ENCODE data around the gene ZNF280B. TPM values are rescaled to one million over a fixed set of nuclear protein-coding genes. Genes with fewer than 3 reads are reported as not detected.
"Not testable (repeated sequence)": the region's sequence is repeated elsewhere in the genome, so short reads cannot be mapped to it uniquely, and the experiment has no call there.

Gene ZNF280B
- total RNA-seq, 5 donors from 2014 or later (not counting 1 experiment from before 2014, with no cell fraction given) = 1.8 to 2.1 (median 1.9) TPM

DNA sequence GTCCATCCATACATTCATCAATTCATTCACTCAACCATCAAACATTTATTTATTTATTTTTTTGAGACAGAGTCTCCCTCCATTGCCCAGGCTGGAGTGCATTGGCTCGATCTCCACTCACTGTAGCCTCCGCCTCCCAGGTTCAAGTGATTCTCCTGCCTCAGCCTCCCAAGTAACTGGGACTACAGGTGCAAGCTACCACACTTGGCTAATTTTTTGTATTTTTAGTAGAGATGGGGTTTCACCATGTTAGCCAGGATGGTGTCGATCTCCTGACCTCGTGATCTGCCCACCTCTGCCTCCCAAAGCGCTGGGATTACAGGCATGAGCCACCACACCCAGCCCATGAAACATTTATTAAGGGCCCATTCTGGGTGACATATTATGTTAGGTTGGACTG, 37.4 kb downstream of the ZNF280B start:
- H3K27me3 ChIP-seq (replicated peaks in 1 of 2; ENCODE audit: control insufficient read depth in 2 of 2, extremely low read depth in 1 of 2, insufficient read depth in 2 of 2, low read length in 1 of 2); H3K4me3 ChIP-seq (ENCODE audit: control insufficient read depth in 1 of 2, extremely low read depth in 1 of 2, low read length in 1 of 2); H3K27ac Mint-ChIP-seq; ATAC-seq (replicated peaks in 1 of 4); DNase-seq; H3K4me1 ChIP-seq (ENCODE audit: control insufficient read depth in 1 of 2, extremely low read depth in 1 of 2, insufficient read depth in 2 of 2, low read length in 2 of 2); H3K27ac ChIP-seq (ENCODE audit: low read length); H3K36me3 ChIP-seq (ENCODE audit: control insufficient read depth in 2 of 2, extremely low read depth in 1 of 2, insufficient read depth in 1 of 2, low read length in 1 of 2); H3K36me3 Mint-ChIP-seq; H3K9me3 ChIP-seq; POLR2A ChIA-PET; CTCF ChIA-PET; H3K4me3 Mint-ChIP-seq; H3K4me1 Mint-ChIP-seq: not testable (repeated sequence)
- WGBS (ENCODE audit: insufficient coverage) = no CpG with 5 or more reads among the region's 5 CpGs
- peaks cover 6 to 20% (median 9%) of the 10 kb centered on the region in 3 donors for H3K9me3 Mint-ChIP-seq
- H3K27me3 Mint-ChIP-seq = peaks cover 5 to 15% of the 10 kb centered on the region in 2 donors

GRCh38 chr22:22469527-22469926, 39.0 kb downstream of the ZNF280B start:
- H3K4me3 Mint-ChIP-seq = no peak overlapping the region
- Histone ChIP-seq H3K27ac (ENCODE audit: low read length) (no peak overlapping the region), H3K9me3 (no peaks in the 10 kb centered on the region), H3K27me3 (replicated peaks in 1 of 2; ENCODE audit: control insufficient read depth in 2 of 2, extremely low read depth in 1 of 2, insufficient read depth in 2 of 2, low read length in 1 of 2) (peaks cover 0 to 17% of the 10 kb centered on the region in 2 experiments), H3K4me3 (ENCODE audit: control insufficient read depth in 1 of 2, extremely low read depth in 1 of 2, low read length in 1 of 2) (no peak overlapping the region), H3K36me3 (ENCODE audit: control insufficient read depth in 2 of 2, extremely low read depth in 1 of 2, insufficient read depth in 1 of 2, low read length in 1 of 2) (no peaks in the 10 kb centered on the region), H3K4me1 (ENCODE audit: control insufficient read depth in 1 of 2, extremely low read depth in 1 of 2, insufficient read depth in 2 of 2, low read length in 2 of 2) (no peaks in the 10 kb centered on the region)
- H3K4me1 Mint-ChIP-seq = no peaks in the 10 kb centered on the region
- ATAC-seq (replicated peaks in 1 of 4) (no peak), DNase-seq (no peak)
- peaks cover 10 to 27% of the 10 kb centered on the region in 2 donors for H3K27me3 Mint-ChIP-seq
- H3K9me3 Mint-ChIP-seq = peaks cover 6 to 20% (median 9%) of the 10 kb centered on the region in 3 donors
- POLR2A ChIA-PET = interaction anchor here in 1 of 2 donors (0.6 kb wide), 1 partner anchor 22 kb away, joined by 3 read pairs; no protein-coding TSS in a partner anchor
- no peak overlapping the region for H3K27ac Mint-ChIP-seq
- WGBS (ENCODE audit: insufficient coverage) = no CpG with 5 or more reads among the region's 2 CpGs
- CTCF ChIA-PET = no interaction called here
- no peaks in the 10 kb centered on the region for H3K36me3 Mint-ChIP-seq

- H3K36me3 ChIP-seq (ENCODE audit: control insufficient read depth in 2 of 2, extremely low read depth in 1 of 2, insufficient read depth in 1 of 2, low read length in 1 of 2); H3K9me3 ChIP-seq; H3K4me1 ChIP-seq (ENCODE audit: control insufficient read depth in 1 of 2, extremely low read depth in 1 of 2, insufficient read depth in 2 of 2, low read length in 2 of 2); DNase-seq; H3K36me3 Mint-ChIP-seq; H3K4me3 ChIP-seq (ENCODE audit: control insufficient read depth in 1 of 2, extremely low read depth in 1 of 2, low read length in 1 of 2); ATAC-seq (replicated peaks in 1 of 4); H3K27ac ChIP-seq (ENCODE audit: low read length); H3K4me3 Mint-ChIP-seq; H3K4me1 Mint-ChIP-seq; CTCF ChIA-PET; H3K27ac Mint-ChIP-seq: not testable (repeated sequence)
- H3K27me3 ChIP-seq (replicated peaks in 1 of 2; ENCODE audit: control insufficient read depth in 2 of 2, extremely low read depth in 1 of 2, insufficient read depth in 2 of 2, low read length in 1 of 2) = peaks cover 0 to 18% of the 10 kb centered on the region in 2 experiments
- peaks cover 16 to 33% of the 10 kb centered on the region in 2 donors for H3K27me3 Mint-ChIP-seq
- peaks cover 6 to 20% (median 9%) of the 10 kb centered on the region in 3 donors for H3K9me3 Mint-ChIP-seq
- WGBS (ENCODE audit: insufficient coverage) = 89% methylated on average over 6 of the region's 11 CpGs
- POLR2A ChIA-PET = interaction anchor here in 1 of 2 donors (0.6 kb wide), 1 partner anchor 22 kb away, joined by 3 read pairs; no protein-coding TSS in a partner anchor
Measured at GRCh38 chr22:22468794-22469469, 39.6 kb downstream of the ZNF280B start.

DNA sequence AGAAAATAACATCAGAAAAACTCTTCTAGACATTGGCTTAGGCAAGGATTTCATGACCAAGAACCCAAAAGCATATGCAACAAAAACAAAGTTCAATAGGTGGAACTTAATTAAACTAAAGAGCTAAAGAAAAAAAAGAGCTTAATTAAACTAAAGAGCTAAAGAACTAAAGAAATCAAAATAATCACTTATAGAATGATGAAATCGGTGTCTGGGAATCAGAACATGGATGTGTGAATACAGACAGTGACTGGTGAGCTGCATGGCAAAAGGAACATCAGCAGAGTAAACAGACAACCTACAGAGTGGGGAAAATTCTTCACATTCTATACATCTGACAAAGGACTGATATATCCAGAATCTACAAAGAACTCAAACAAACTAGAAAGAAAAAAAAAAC, 41.4 kb downstream of the ZNF280B start:
- Mint-ChIP-seq H3K4me3 (no peak overlapping the region), H3K4me1 (no peaks in the 10 kb centered on the region), H3K27me3 (peaks cover 32 to 49% of the 10 kb centered on the region in 2 donors), H3K27ac (no peak overlapping the region), H3K36me3 (no peaks in the 10 kb centered on the region), H3K9me3 (peaks cover 6 to 20% (median 9%) of the 10 kb centered on the region in 3 donors)
- DNase-seq = no peak
- CTCF ChIA-PET = interaction anchor here in 1 of 2 donors (0.8 kb wide), 1 partner anchor 229 kb away, joined by 3 read pairs; no protein-coding TSS in a partner anchor
- Histone ChIP-seq H3K4me3 (ENCODE audit: control insufficient read depth in 1 of 2, extremely low read depth in 1 of 2, low read length in 1 of 2) (no peak overlapping the region), H3K27me3 (replicated peaks in 1 of 2; ENCODE audit: control insufficient read depth in 2 of 2, extremely low read depth in 1 of 2, insufficient read depth in 2 of 2, low read length in 1 of 2) (peaks cover 0 to 26% of the 10 kb centered on the region in 2 experiments), H3K27ac (ENCODE audit: low read length) (no peak overlapping the region), H3K4me1 (ENCODE audit: control insufficient read depth in 1 of 2, extremely low read depth in 1 of 2, insufficient read depth in 2 of 2, low read length in 2 of 2) (peaks cover 0 to 5% of the 10 kb centered on the region in 2 experiments), H3K36me3 (ENCODE audit: control insufficient read depth in 2 of 2, extremely low read depth in 1 of 2, insufficient read depth in 1 of 2, low read length in 1 of 2) (no peaks in the 10 kb centered on the region), H3K9me3 (no peaks in the 10 kb centered on the region)
- no peak for ATAC-seq (replicated peaks in 1 of 4)
- POLR2A ChIA-PET = no interaction called here
- WGBS (ENCODE audit: insufficient coverage) = no CpG with 5 or more reads among the region's 1 CpG

GRCh38 chr22:22465782-22466181, 42.8 kb downstream of the ZNF280B start:
- H3K4me3 Mint-ChIP-seq = no peak overlapping the region
- Histone ChIP-seq H3K36me3 (ENCODE audit: control insufficient read depth in 2 of 2, extremely low read depth in 1 of 2, insufficient read depth in 1 of 2, low read length in 1 of 2) (no peaks in the 10 kb centered on the region), H3K27ac (ENCODE audit: low read length) (no peak overlapping the region), H3K4me3 (ENCODE audit: control insufficient read depth in 1 of 2, extremely low read depth in 1 of 2, low read length in 1 of 2) (no peak overlapping the region), H3K27me3 (replicated peaks in 1 of 2; ENCODE audit: control insufficient read depth in 2 of 2, extremely low read depth in 1 of 2, insufficient read depth in 2 of 2, low read length in 1 of 2) (peaks cover 0 to 31% of the 10 kb centered on the region in 2 experiments), H3K4me1 (ENCODE audit: control insufficient read depth in 1 of 2, extremely low read depth in 1 of 2, insufficient read depth in 2 of 2, low read length in 2 of 2) (peaks cover 0 to 5% of the 10 kb centered on the region in 2 experiments), H3K9me3 (no peaks in the 10 kb centered on the region)
- ATAC-seq (replicated peaks in 1 of 4) (no peak), DNase-seq (no peak)
- H3K4me1 Mint-ChIP-seq = no peaks in the 10 kb centered on the region
- H3K9me3 Mint-ChIP-seq = peaks cover 6 to 20% (median 9%) of the 10 kb centered on the region in 3 donors
- no peak overlapping the region for H3K27ac Mint-ChIP-seq
- POLR2A ChIA-PET = no interaction called here
- CTCF ChIA-PET = no interaction called here
- H3K27me3 Mint-ChIP-seq = peaks cover 40 to 53% of the 10 kb centered on the region in 2 donors
- H3K36me3 Mint-ChIP-seq = no peaks in the 10 kb centered on the region
- no CpG with 5 or more reads among the region's 1 CpG for WGBS (ENCODE audit: insufficient coverage)

DNA sequence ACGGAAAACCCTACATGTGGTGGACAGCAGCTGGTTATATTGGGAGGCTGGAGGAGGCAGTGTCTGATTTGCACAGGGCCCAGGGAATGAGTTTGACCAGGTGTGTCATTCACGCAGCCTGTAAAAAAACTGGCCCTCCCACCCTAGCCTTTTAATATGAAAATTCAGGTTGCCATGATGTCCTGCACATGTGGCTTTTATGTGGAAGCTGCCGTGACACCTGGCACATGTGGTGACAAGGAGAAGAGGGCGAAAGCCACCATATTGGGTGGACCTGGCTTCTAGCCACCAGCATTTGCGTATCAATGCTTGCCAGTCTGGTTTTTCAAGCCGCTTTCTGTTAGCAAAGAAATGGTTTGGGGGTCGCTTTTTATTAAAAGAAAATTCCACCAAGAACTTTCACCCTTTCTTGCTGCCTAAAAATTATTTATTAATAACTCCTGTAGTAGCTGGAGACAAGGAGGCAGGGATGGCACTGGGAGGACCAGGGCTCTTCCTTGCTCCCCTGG, 43.4 kb downstream of the ZNF280B start:
- peaks cover 0 to 5% of the 10 kb centered on the region in 2 experiments for H3K4me1 ChIP-seq (ENCODE audit: control insufficient read depth in 1 of 2, extremely low read depth in 1 of 2, insufficient read depth in 2 of 2, low read length in 2 of 2)
- no peak overlapping the region for H3K4me3 ChIP-seq (ENCODE audit: control insufficient read depth in 1 of 2, extremely low read depth in 1 of 2, low read length in 1 of 2)
- H3K4me1 Mint-ChIP-seq = no peaks in the 10 kb centered on the region
- H3K36me3 ChIP-seq (ENCODE audit: control insufficient read depth in 2 of 2, extremely low read depth in 1 of 2, insufficient read depth in 1 of 2, low read length in 1 of 2) = no peaks in the 10 kb centered on the region
- DNase-seq (no peak), ATAC-seq (replicated peaks in 1 of 4) (no peak)
- H3K27me3 ChIP-seq (replicated peaks in 1 of 2; ENCODE audit: control insufficient read depth in 2 of 2, extremely low read depth in 1 of 2, insufficient read depth in 2 of 2, low read length in 1 of 2) = peaks cover 0 to 29% of the 10 kb centered on the region in 2 experiments
- peaks cover 6 to 20% (median 9%) of the 10 kb centered on the region in 3 donors for H3K9me3 Mint-ChIP-seq
- ChIA-PET CTCF (no interaction called here), POLR2A (no interaction called here)
- H3K27me3 Mint-ChIP-seq = peaks cover 43 to 53% of the 10 kb centered on the region in 2 donors
- no peak overlapping the region for H3K27ac ChIP-seq (ENCODE audit: low read length)
- no peak overlapping the region for H3K27ac Mint-ChIP-seq
- no peaks in the 10 kb centered on the region for H3K9me3 ChIP-seq
- no peaks in the 10 kb centered on the region for H3K36me3 Mint-ChIP-seq
- WGBS (ENCODE audit: insufficient coverage) = 90% methylated on average over 2 of the region's 7 CpGs
- no peak overlapping the region for H3K4me3 Mint-ChIP-seq
